Measurements from ENCODE around the gene LSM14A. TPM values are rescaled to one million over a fixed set of nuclear protein-coding genes. Genes with fewer than 3 reads are reported as not detected.

LSM14A gene
- total RNA-seq, 1 experiment from 2014 or later: 199 TPM

DNA sequence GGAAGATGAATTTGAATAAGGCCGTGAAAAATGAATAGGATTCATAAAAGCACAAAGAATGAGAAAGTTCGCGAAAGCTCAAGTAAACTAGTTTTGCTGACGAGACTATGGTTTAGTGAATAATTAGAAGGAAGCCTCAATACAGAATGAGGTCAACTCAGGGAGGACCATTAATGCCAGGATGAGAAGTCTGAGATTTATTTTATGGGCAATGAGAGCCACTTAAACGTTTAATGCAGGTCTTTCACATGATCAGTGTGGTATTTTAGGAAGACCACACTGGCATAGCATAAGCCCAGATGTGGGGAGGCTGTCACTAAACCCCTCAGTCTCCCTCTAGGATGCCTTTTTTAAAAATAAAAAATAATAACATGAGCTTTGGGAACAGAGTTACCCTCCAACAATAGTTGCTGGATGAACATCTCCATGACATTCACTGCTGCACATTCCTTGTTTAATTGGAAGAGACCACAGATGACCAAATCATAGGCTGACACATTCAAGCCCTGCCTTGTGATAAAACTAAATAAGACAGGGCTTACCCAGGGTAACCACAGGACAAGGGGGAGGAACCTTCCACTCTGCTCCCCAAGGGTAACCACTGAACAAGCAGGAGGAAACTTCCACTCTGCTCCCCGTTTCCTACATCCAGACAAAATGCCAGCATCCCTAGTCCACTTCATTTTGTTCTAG lies 43.6 kb upstream of the LSM14A start:
- Histone ChIP-seq H3K4me2 (ENCODE audit: insufficient read depth, insufficient read length, low read length) (no peak overlapping the region), H3K79me2 (ENCODE audit: insufficient read depth, low read length) (no peaks in the 10 kb centered on the region), H3K56ac (ENCODE audit: insufficient read length, low read depth, low read length) (no peak overlapping the region), H3T11ph (ENCODE audit: low read length) (no peak overlapping the region), H3K9ac (ENCODE audit: extremely low read depth, insufficient read length, low read length) (no peak overlapping the region), H3K14ac (ENCODE audit: insufficient read depth, low read length) (no peak overlapping the region), H3K79me1 (ENCODE audit: insufficient read depth, low read depth, low read length, poor library complexity, severe bottlenecking) (no peaks in the 10 kb centered on the region), H2AFZ (ENCODE audit: low read length) (no peak overlapping the region), H3K27ac (ENCODE audit: insufficient read length, low read depth, low read length) (no peak overlapping the region), H2BK5ac (ENCODE audit: insufficient read length, low read length) (no peak overlapping the region), H3K23ac (ENCODE audit: insufficient read length, low read depth, low read length) (no peak overlapping the region), H3K18ac (ENCODE audit: insufficient read length, low read depth, low read length) (no peak overlapping the region), H4K20me1 (ENCODE audit: control insufficient read depth, insufficient read depth, insufficient read length) (no peaks in the 10 kb centered on the region), H2BK15ac (ENCODE audit: low read depth, low read length) (no peak overlapping the region), H2AK5ac (ENCODE audit: insufficient read length, low read length) (no peak overlapping the region), H4K5ac (ENCODE audit: insufficient read length, low read depth, low read length) (no peak overlapping the region), H2BK120ac (ENCODE audit: low read depth, low read length, poor library complexity, severe bottlenecking) (no peak overlapping the region), H3K4ac (ENCODE audit: low read depth, low read length) (no peak overlapping the region), H3K23me2 (ENCODE audit: insufficient read length, low read depth, low read length, poor library complexity, severe bottlenecking) (no peaks in the 10 kb centered on the region), H3K9me3 (ENCODE audit: control insufficient read depth, low read depth, low read length) (no peaks in the 10 kb centered on the region), H4K8ac (replicated peaks; ENCODE audit: insufficient read length, low read depth, low read length) (no peak overlapping the region), H4K91ac (ENCODE audit: insufficient read length, low read depth, low read length) (no peak overlapping the region), H3K27me3 (ENCODE audit: insufficient read depth, low read length) (no peaks in the 10 kb centered on the region), H3K4me1 (ENCODE audit: insufficient read depth, low read length) (no peaks in the 10 kb centered on the region), H2BK20ac (ENCODE audit: low read depth, low read length, poor library complexity, severe bottlenecking) (no peak overlapping the region), H2BK12ac (ENCODE audit: insufficient read length, low read depth, low read length) (no peak overlapping the region)
- DNase-seq: no peak
- Mint-ChIP-seq H3K4me1 (peaks cover 0 to 9% of the 10 kb centered on the region in 2 experiments; a peak in 1 of 4 replicates), H3K4me3 (no peak overlapping the region), H3K27me3 (ENCODE audit: low read depth) (peaks cover 4% of the 10 kb centered on the region; the same call in 1 of the 2 replicates), H3K9me3 (peaks cover 0 to 2% of the 10 kb centered on the region in 2 experiments; a peak in 1 of 5 replicates), H3K27ac (no peak overlapping the region), H3K36me3 (ENCODE audit: insufficient read depth in 1 of 3, low read depth in 3 of 3) (no peaks in the 10 kb centered on the region)
- TF ChIP-seq, protein P1, sequence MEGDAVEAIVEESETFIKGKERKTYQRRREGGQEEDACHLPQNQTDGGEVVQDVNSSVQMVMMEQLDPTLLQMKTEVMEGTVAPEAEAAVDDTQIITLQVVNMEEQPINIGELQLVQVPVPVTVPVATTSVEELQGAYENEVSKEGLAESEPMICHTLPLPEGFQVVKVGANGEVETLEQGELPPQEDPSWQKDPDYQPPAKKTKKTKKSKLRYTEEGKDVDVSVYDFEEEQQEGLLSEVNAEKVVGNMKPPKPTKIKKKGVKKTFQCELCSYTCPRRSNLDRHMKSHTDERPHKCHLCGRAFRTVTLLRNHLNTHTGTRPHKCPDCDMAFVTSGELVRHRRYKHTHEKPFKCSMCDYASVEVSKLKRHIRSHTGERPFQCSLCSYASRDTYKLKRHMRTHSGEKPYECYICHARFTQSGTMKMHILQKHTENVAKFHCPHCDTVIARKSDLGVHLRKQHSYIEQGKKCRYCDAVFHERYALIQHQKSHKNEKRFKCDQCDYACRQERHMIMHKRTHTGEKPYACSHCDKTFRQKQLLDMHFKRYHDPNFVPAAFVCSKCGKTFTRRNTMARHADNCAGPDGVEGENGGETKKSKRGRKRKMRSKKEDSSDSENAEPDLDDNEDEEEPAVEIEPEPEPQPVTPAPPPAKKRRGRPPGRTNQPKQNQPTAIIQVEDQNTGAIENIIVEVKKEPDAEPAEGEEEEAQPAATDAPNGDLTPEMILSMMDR (conservative IDR thresholded peaks at IDR 0.05): no peak
- no CpG with 5 or more reads among the region's 6 CpGs for WGBS (ENCODE audit: extremely low coverage, insufficient read length, low lambda C conversion rate)

All from H9 (cell line).